Right renal cortex interstitium (tissue), 3 donors: Measurements from ENCODE around the gene SETD1B. TPM values are rescaled to one million over a fixed set of nuclear protein-coding genes. Genes with fewer than 3 reads are reported as not detected.

Experiments used
- DNase-seq, 3 donors: peaks; one replicate each; pipeline ENCODE4 v3.0.0-alpha.2; 2013; ENCODE audit warnings: low read depth in 3 of 3, low spot score in 2 of 3
- polyA plus RNA-seq, 3 donors: library from polyadenylated mRNA; unstranded; fragments of 120-200 nt; gene quantifications; one replicate each; pipeline ENCODE4 v1.2.1, GENCODE V29; 2013; ENCODE audit not compliant: insufficient read length in 3 of 3

SETD1B gene
- polyA plus RNA-seq, 3 donors: 10.5 to 12.1 (median 12.0) TPM

DNA sequence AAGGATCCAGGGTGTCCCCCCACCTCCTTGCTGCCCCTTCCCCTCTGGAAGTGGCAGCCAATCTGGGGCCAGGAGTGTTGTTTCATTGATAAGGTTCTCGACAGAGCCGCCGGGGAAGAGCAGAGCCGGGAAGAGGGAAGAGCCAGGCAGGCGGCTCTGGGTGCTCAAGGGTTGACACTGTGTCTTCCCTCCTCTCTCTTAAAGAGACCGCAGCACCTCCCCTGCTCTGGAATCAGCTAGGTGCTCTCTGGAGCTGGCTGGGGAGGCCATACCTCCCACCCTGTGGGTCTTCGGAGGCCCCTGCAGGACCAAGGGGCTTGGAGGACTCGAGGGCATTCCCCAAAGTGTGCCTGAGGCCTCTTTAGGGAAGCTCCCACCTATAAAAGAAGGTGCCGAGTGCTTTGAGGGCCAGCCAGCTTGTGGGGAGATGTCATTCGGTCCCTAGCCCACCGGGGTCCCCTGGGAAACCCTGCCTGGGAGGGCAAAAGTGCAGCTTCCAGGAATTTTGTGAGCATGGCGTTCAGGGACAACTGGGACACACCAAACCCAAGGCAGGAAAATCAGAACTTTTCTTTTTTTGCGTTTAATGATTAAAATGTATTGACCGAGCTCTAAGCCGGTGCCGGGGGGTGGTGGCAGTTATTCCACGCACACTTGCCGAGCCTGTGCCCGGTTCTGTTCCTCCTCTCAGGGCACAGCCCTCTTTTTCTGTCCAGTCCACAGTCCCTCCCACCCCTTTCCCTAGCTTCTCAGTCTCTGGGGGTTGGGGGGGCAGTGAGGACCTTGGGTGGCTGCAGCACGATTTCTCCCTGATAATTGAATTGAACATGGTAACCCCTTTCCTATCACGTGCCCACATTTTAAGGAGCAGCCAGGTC, 3.0 kb downstream of the SETD1B start:
- no peak for DNase-seq

DNA sequence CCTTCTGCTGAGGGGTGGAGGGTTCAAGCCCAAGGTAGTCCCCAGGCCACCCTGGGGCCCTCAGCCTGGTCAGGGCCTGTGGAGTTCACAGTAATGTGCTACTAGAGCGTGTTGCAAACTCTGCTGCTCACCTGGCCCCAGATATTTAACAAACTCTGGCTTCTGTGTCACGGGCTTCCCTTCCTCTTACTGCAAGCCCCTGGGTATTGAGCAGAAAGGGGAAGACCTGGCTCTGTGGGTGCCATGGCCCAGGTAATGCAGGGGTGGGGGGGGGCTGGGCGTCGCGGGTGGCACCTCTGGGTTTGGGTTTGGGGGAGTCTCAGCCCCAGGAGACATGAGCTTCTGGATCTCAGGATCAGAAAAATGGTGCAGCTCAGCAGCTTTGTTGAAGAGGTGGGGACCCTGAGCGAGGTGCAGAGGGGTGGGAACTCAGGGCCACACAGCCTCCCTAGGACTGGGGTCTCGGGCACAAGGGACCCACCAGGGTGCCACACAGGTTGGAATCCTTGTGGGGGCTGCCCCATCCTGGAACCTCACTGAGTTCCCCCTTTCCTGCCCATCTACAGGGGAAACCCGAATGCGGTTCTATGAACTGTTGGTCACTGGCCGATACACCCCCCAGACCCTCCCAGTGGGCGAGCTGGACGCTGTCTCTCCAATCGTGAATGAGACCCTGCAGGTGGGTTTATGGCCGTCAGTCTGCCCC, 4.0 kb downstream of the SETD1B start:
- DNase-seq: no peak

DNA sequence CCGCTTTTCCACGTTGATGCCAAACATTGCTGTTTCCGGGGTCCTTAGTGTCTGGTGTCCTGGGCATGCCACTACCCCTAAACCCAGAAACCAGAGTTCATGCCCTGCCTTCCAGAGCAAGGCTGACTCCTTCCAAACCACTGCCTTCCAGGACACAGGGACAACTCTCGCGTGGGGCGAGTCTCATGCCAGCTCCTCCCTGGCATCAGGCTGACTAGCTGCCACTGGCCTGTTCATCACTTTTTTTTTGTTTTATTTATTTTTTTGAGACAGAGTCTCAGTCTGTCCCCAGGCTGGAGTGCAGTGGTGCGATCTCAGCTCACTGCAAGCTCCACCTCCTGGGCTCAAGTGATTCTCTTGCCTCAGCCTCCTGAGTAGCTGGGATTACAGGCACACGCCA, 4.8 kb downstream of the SETD1B start:
- no peak for DNase-seq

DNA sequence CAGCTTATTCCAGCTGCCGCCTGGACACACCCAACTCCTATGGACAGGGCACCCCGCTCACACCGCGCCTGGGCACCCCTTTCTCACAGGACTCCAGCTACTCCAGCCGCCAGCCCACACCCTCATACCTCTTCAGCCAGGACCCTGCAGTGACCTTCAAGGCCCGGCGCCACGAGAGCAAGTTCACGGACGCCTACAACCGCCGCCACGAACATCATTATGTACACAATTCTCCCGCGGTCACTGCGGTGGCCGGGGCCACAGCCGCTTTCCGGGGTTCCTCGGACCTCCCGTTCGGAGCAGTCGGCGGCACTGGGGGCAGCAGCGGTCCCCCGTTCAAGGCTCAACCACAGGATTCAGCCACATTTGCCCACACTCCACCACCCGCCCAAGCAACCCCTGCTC, 5.9 kb downstream of the SETD1B start:
- no peak for DNase-seq

DNA sequence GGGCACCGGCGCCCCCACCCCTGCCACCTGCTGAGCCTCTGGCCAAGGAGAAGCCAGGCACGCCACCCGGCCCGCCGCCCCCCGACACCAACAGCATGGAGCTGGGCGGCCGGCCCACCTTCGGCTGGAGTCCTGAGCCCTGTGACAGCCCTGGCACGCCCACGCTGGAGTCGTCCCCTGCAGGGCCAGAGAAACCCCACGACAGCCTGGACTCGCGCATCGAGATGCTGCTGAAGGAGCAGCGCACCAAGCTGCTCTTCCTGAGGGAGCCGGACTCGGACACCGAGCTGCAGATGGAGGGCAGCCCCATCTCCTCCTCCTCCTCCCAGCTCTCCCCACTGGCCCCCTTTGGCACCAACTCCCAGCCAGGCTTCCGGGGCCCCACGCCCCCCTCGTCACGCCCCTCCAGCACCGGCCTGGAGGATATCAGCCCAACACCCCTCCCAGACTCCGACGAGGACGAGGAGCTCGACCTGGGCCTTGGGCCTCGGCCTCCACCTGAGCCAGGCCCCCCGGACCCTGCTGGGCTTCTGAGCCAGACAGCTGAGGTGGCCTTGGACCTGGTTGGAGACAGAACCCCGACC, 6.5 kb downstream of the SETD1B start:
- no peak for DNase-seq

DNA sequence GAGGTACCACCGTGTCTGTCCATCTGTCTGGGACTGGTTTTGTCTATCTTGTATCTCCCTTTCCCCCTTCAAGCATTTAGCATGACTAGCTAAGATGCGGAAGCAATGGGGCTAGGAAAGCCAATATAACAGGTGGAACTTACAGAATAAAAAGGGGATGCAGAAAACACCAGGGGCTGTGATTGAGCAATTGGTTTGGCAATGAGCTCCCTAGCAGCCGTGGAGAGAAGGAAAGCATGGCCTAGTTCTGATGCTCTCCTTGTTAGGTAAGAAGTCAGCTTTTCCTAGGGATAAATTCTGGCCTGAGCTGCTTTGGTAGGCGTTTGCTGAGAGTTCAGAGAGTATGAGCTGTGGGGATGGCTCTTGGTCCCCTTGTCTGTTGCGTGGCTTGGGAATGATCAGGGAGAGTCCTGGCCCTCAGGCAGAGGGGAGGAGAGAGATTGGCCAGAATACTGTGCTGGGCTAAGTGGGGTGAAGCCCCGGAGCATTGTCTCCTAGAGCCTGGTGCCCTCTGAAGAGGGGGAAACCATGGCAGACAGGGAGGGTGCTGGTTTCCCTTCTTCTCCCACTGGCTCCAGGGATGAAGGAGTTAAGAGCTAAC, 7.1 kb downstream of the SETD1B start:
- DNase-seq: no peak

DNA sequence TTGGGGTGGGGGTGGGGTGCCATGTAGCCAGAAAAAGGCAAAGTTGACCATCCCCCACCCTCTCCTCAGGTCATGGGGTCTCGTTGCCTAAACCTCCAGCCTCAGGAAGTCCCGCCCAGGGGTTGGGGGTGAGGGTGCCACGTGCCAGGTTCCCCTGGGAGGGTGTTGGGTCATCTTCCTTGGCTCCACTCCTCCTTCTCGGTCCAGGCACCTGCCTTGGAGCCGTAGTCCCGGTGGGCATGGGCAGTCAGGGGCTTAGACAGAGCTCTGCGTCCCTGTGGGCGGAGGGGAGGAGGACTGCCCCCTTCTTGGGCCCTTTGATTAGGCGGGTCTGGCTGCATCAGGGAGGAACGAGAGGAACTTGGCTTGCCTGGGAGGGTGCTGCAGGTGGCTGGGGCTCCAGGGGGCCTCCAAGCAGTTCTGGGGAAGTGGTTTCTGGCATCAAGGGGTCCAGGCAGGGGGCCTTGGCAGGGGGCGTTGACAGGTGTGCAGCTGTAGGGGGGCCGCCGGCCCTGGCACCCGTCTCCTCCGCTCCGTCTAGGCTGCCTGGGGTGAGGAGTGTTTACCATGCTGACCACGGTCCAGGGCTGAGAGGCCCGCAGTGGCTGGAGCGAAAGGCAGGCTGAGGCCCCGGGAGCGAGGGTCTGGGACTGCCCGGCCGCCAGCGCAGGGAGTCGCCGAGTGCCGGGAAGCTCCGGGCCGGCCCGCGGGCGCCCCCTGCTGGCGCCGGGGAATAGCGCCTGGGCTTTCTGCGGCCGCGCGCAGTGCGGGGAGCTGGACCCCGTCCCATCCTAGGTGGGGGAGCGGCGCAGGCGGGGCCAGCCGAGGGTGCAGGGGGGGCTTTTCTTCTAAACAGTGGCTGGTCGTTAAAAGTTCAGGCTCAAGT, 7.9 kb downstream of the SETD1B start:
- DNase-seq: no peak

DNA sequence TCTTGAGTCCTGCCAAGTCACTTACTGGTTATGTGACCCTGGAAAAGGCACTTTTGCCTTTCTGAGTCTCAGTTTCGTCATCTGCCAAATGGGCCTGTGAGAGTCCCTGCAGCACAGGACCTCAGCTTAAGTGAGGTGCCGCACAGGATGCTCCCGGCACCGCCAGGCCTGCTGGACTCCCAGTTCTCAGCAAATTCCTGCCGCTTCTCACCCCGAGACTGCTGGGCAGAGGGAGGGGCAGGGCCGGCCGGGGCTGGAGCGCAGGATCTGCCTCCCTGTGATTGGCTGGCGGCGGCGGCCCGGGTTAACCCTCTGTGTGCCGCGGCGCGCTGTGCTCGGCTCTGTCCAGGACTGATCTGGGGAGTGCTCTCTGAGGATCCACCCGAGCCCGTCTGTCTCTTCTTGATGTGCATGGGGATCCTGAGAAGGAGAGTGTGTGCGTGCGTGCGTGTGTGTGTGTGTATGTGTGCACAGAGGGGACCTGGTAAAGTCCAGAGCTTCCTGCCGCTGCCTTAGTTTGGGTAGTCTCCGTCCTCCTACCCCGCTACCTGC, 8.6 kb downstream of the SETD1B start:
- no peak for DNase-seq

DNA sequence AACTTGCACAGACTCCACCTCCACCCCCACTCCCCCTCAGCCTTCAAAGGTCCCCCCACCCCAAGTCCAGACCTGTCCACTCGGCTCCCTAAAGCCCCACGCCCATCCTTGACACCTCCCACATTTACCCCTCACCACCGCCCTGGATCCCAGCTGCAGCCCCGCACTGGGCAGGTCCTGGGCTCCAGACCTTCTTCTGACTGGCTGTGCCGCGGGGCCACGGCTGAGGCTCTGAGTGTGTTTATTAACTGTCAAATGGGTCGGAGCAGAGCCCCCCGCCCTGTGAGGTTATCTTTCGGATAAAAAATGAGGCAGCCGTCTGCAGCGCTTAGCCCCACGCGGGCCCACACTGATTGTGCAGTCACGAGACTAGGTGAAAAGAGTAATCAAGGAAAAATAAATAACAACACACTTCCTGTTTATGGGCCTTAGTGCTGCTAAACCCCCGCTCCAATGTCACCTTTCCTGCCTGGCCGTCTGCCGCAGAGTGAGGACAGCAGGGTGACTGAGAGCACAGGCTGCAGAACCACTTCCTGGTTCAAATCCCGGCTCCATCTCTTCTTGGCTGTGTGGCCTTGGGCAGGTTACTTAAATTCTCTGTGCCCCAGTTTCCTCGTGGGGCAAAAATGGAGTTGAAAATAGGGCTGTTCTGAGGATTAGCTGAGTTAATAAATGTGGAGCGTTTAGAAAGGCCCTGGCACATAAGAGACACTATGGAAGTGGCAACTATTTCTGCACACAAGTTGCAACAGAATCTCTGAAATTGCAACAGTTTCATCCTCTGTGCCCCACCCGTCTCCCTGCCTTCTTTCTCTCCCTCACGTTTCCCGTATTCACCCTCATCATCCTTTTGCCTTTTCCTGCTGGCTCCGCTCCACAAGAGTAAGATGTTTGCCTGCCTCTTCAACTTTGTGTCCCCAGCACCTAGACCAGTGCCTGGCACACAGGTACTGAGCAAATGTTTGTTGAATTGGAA, 9.4 kb downstream of the SETD1B start:
- DNase-seq: no peak

DNA sequence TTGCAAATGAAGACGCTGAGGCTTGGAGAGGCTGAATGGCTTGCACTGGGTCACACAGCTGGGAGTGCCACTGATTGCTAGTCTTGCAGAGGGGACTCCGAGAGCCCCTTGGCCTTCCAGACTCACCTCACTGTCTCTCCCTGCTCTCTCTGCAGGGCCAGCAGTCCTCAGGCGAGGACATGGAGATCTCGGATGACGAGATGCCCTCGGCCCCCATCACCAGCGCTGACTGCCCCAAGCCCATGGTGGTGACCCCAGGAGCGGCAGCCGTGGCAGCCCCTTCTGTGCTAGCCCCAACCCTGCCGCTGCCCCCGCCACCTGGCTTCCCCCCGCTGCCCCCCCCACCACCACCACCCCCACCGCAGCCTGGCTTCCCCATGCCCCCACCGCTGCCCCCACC, 10.1 kb downstream of the SETD1B start:
- no peak for DNase-seq

DNA sequence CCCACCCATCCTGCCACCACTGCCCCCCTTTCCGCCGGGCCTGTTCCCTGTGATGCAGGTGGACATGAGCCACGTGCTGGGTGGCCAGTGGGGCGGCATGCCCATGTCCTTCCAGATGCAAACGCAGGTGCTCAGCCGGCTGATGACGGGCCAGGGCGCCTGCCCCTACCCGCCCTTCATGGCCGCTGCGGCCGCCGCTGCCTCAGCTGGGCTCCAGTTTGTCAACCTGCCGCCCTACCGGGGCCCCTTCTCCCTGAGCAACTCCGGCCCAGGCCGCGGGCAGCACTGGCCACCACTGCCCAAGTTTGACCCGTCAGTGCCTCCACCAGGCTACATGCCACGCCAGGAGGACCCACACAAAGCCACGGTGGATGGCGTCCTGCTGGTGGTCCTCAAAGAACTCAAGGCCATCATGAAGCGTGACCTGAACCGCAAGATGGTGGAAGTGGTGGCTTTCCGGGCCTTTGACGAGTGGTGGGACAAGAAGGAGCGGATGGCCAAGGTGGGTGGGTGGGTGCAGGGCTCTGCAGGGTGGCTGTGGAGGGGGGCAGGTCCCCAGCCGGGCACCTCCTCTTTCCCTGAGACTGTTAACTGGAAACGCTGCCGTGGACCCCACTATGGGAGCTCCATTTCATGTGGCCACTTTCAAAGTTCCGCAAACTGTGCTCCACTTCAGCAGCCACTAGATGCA, 10.8 kb downstream of the SETD1B start:
- DNase-seq: no peak

DNA sequence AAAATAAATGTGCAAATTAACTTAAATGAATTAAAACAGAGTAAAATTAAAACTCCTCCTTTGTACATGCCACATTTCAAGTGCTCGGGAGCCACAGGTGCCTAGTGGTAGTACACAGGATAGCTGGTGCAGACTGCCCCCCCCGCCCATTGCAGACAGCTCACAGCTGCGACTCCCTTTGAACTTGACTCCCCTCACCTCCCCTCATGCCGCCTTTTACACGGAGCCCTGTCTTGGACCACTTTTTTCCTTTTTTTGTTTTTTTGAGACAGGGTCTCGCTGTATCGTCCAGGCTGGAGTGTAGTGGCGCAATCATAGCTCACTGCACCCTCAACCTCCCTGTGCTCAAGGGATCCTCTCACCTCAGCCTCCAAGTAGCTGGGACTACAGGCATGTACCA, 11.5 kb downstream of the SETD1B start:
- DNase-seq: no peak

DNA sequence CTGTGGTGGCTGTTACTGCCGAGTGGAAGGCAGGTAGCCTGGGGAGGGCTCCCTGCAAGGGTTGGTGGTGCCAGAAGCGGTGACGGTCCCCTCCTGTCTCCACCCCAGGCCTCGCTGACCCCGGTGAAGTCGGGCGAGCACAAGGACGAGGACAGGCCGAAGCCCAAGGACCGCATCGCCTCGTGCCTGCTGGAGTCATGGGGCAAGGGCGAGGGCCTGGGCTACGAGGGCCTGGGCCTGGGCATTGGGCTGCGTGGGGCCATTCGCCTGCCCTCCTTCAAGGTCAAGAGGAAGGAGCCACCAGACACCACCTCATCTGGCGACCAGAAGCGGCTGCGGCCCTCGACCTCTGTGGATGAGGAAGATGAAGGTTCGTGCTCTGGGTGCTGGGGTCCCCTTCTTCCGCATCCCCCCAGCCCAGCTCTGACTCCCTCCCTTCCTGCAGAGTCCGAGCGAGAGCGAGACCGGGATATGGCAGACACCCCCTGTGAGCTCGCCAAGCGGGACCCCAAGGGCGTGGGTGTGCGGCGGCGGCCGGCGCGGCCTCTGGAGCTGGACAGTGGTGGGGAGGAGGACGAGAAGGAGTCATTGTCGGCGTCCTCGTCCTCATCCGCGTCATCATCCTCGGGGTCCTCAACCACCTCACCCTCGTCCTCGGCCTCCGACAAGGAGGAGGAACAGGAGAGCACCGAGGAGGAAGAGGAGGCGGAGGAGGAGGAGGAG, 13.3 kb downstream of the SETD1B start:
- DNase-seq: no peak

DNA sequence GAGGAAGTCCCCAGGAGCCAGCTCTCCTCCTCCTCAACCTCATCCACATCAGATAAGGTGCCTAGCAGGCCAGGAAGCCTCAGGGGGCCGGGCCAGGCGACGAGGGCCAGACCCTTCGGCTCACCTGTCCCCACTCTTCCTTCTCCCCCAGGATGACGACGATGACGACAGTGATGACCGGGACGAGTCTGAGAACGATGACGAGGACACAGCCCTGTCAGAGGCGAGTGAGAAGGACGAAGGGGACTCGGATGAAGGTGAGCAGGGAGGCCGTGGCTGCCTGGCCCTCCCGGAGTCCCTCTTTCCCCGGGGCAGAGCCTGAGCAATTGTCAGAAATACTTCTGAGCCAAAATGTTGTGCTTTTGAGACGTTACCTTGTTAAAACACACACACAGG, 13.8 kb downstream of the SETD1B start:
- DNase-seq: no peak

DNA sequence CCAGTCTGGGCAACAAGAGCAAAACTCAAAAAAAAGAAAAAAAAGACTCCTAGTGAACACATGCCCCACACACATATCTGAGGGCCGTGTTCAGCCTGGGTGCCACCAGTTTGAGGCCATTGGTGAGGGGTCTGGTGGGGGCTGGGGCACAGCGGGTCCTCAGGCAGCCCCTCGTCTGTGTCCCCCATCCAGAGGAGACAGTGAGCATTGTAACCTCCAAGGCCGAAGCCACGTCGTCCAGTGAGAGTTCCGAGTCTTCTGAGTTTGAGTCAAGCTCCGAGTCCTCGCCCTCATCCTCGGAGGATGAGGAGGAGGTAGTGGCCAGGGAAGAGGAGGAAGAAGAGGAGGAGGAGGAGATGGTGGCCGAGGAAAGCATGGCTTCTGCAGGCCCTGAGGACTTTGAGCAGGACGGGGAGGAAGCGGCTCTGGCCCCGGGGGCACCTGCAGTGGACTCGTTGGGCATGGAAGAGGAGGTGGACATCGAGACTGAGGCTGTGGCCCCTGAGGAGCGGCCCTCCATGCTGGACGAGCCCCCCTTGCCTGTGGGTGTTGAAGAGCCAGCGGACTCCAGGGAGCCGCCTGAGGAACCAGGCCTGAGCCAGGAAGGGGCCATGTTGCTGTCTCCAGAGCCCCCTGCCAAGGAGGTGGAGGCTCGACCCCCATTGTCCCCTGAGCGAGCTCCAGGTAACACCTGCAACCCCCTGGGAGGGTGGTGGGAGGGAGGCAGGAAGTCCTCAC, 15.6 kb downstream of the SETD1B start:
- no peak for DNase-seq

DNA sequence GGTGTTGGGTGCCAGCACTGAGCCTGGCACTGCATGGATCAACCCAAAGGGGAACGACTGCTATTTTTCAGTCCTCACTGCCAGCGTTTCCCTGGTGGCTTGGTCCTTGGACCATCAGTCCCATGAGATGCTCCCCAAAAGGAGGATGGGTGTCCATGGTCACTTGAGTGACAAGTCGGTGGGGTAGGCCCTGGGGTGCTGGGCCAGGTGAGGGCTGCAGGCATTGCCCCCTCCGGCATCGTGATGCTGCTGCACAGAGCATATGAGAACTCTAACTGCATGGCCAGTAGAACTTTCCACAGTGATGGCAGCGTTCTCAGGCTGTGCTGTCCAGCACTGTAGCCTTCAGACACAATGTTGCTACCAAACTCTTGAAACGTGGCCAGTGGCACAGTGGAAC, 16.2 kb downstream of the SETD1B start:
- no peak for DNase-seq
